KMS-11 (cell line): ENCODE data around the gene HAPLN3.
"Not testable (repeated sequence)": the region's sequence is repeated elsewhere in the genome, so short reads cannot be mapped to it uniquely, and the experiment has no call there.

Source experiments
- H2AFZ ChIP-seq: fragments of 200-600 bp; sonication (generic); 2 replicates; pipeline ENCODE4 v1.6.1; 2016; ENCODE audit warnings: antibody characterized with exemption, mixed run types, low read depth
- H3K27ac ChIP-seq: fragments of 200-600 bp; sonication (generic); 2 replicates; pipeline ENCODE4 v1.6.1; 2016; ENCODE audit warnings: mild to moderate bottlenecking, mixed run types
- H3K27me3 ChIP-seq: fragments of 200-600 bp; sonication (generic); 2 replicates; pipeline ENCODE4 v1.6.1; 2017; ENCODE audit warnings: mild to moderate bottlenecking, low read depth, mixed run types, moderate library complexity; ENCODE audit not compliant: insufficient read depth
- H3K36me3 ChIP-seq: fragments of 200-600 bp; sonication (generic); 2 replicates; pipeline ENCODE4 v1.6.1; 2017; ENCODE audit warnings: mild to moderate bottlenecking, mixed run types; ENCODE audit not compliant: insufficient read depth
- H3K4me1 ChIP-seq: fragments of 200-600 bp; sonication (generic); 2 replicates; pipeline ENCODE4 v1.6.1; 2016; ENCODE audit warnings: mild to moderate bottlenecking, low read depth, mixed run types; ENCODE audit not compliant: poor library complexity, severe bottlenecking
- H3K4me2 ChIP-seq: fragments of 200-600 bp; sonication (generic); 2 replicates; pipeline ENCODE4 v1.7.0; 2016; ENCODE audit warnings: mild to moderate bottlenecking, mixed run types
- H3K4me3 ChIP-seq: fragments of 200-600 bp; sonication (generic); IDR thresholded peaks from 2 replicates; pipeline ENCODE4 v1.6.1; 2017; ENCODE audit warnings: low read depth, low read length, mixed read lengths; ENCODE audit not compliant: insufficient read depth
- H3K79me2 ChIP-seq: fragments of 200-600 bp; sonication (generic); 2 replicates; pipeline ENCODE4 v1.6.1; 2016; ENCODE audit warnings: low read depth, mixed run types; ENCODE audit not compliant: insufficient read depth
- H3K9ac ChIP-seq: fragments of 200-600 bp; sonication (generic); 2 replicates; pipeline ENCODE4 v1.6.1; 2016; ENCODE audit warnings: mild to moderate bottlenecking, mixed run types
- H4K20me1 ChIP-seq: fragments of 200-600 bp; sonication (generic); 2 replicates; pipeline ENCODE4 v1.6.1; 2016; ENCODE audit warnings: mild to moderate bottlenecking, mixed run types; ENCODE audit not compliant: insufficient read depth
- CTCF ChIP-seq: fragments of 200-600 bp; sonication (generic); conservative IDR thresholded peaks from 2 replicates; pipeline ENCODE4 v1.6.1; 2017; ENCODE audit warnings: low read depth, mild to moderate bottlenecking, antibody characterized with exemption, low read length, moderate library complexity, mixed read lengths

HAPLN3 gene

GRCh38 chr15:88894819-88895767 is at the start of gene HAPLN3:
TSS of gene HAPLN3 (minus strand) at chr15:88895544. CDS start at chr15:88887298, 8,246 bp downstream.
- H3K9ac ChIP-seq = peak within 1 kb of the TSS; percentile 12; the same call in 1 of the 2 replicates
- no peaks in the 10 kb centered on the region for H3K27me3 ChIP-seq
- H3K79me2 ChIP-seq = no peaks in the 10 kb centered on the region
- H2AFZ ChIP-seq = peak within 1 kb of the TSS; percentile 93
- H4K20me1 ChIP-seq = no peaks in the 10 kb centered on the region
- peaks cover 9% of the 10 kb centered on the region for H3K4me1 ChIP-seq
- H3K4me3 ChIP-seq = no peak within 1 kb of the TSS
- H3K36me3 ChIP-seq = no peaks in the 10 kb centered on the region
- no peak within 1 kb of the TSS for H3K27ac ChIP-seq
- peak within 1 kb of the TSS; percentile 56 for H3K4me2 ChIP-seq
- no peak for TF ChIP-seq CTCF

- Histone ChIP-seq H4K20me1 (no peaks in the 10 kb centered on the region), H3K4me2 (no peak overlapping the region), H2AFZ (no peak overlapping the region), H3K9ac (no peak overlapping the region), H3K79me2 (no peaks in the 10 kb centered on the region), H3K36me3 (no peaks in the 10 kb centered on the region), H3K27me3 (no peaks in the 10 kb centered on the region), H3K27ac (no peak overlapping the region), H3K4me1 (no peaks in the 10 kb centered on the region), H3K4me3 (no peak overlapping the region)
- no peak for TF ChIP-seq CTCF
Observed at GRCh38 chr15:88940110-88940675, 44.8 kb upstream of the HAPLN3 start.

GRCh38 chr15:88939486-88939806 is 44.1 kb upstream of the HAPLN3 start:
- no peaks in the 10 kb centered on the region for H3K27me3 ChIP-seq
- H4K20me1 ChIP-seq = no peaks in the 10 kb centered on the region
- H3K27ac ChIP-seq = no peak overlapping the region
- no peaks in the 10 kb centered on the region for H3K36me3 ChIP-seq
- H3K79me2 ChIP-seq = no peaks in the 10 kb centered on the region
- TF ChIP-seq CTCF = no peak
- H3K4me3 ChIP-seq = no peak overlapping the region
- no peak overlapping the region for H2AFZ ChIP-seq
- H3K9ac ChIP-seq = no peak overlapping the region
- no peak overlapping the region for H3K4me2 ChIP-seq
- H3K4me1 ChIP-seq = no peaks in the 10 kb centered on the region

- no peak overlapping the region for H3K4me2 ChIP-seq
- H3K27ac ChIP-seq = no peak overlapping the region
Observed at GRCh38 chr15:88938802-88939485, 43.6 kb upstream of the HAPLN3 start.

GRCh38 chr15:88934449-88934848 is 39.1 kb upstream of the HAPLN3 start:
- not testable (repeated sequence) for H3K36me3 ChIP-seq, H3K27ac ChIP-seq, H3K27me3 ChIP-seq

More at GRCh38 chr15:88938802-88939485, 43.6 kb upstream of the HAPLN3 start:
- Histone ChIP-seq H3K4me1 (no peaks in the 10 kb centered on the region), H3K4me3 (no peak overlapping the region), H3K9ac (no peak overlapping the region), H4K20me1 (no peaks in the 10 kb centered on the region), H3K36me3 (no peaks in the 10 kb centered on the region), H2AFZ (no peak overlapping the region), H3K79me2 (no peaks in the 10 kb centered on the region), H3K27me3 (no peaks in the 10 kb centered on the region)
- no peak for TF ChIP-seq CTCF

More at GRCh38 chr15:88934449-88934848, 39.1 kb upstream of the HAPLN3 start:
- not testable (repeated sequence) for H3K79me2 ChIP-seq, H3K4me3 ChIP-seq, H3K4me2 ChIP-seq, H3K9ac ChIP-seq, H4K20me1 ChIP-seq, H2AFZ ChIP-seq, H3K4me1 ChIP-seq
